Measurements from ENCODE around the gene FKRP. TPM values are rescaled to one million over a fixed set of nuclear protein-coding genes. Genes with fewer than 3 reads are reported as not detected.
A peak's percentile ranks its signal among the peaks of the same experiment; 100 is the strongest.

The FKRP gene
- total and polyA plus RNA-seq, 2 of the 13 experiments (the other 11 are each of a cell fraction or from before 2014, with no cell fraction given): 7.3 to 9.8 TPM

GRCh38 chr19:46788262-46788967, 42.6 kb downstream of the FKRP start, which contains the start of gene SLC1A5 (continued):
- TF ChIP-seq HOXD1 (CRISPR knock-in tag; IDR thresholded peaks at IDR 0.05) (no peak), ZNF446 (CRISPR knock-in tag; IDR thresholded peaks at IDR 0.05) (no peak), ZNF510 (CRISPR knock-in tag; IDR thresholded peaks at IDR 0.05; ENCODE audit: low read depth) (peak; percentile 57; the same call in 1 of the 2 replicates), POLR2AphosphoS5 (IDR thresholded peaks at IDR 0.05; ENCODE audit: low read depth, low read length) (peak; percentile 100), TFDP2 (CRISPR knock-in tag; IDR thresholded peaks at IDR 0.05) (peak; percentile 85), ZNF512 (CRISPR knock-in tag; IDR thresholded peaks at IDR 0.05) (no peak), SOX5 (CRISPR knock-in tag; IDR thresholded peaks at IDR 0.05; ENCODE audit: borderline replicate concordance) (peak; percentile 60; the same call in 1 of the 2 replicates), UBTF (CRISPR knock-in tag; IDR thresholded peaks at IDR 0.05) (peak; percentile 82; the same call in 1 of the 2 replicates), DPF2 (CRISPR knock-in tag; IDR thresholded peaks at IDR 0.05; ENCODE audit: borderline replicate concordance, low read depth) (no peak), ZNF619 (CRISPR knock-in tag; IDR thresholded peaks at IDR 0.05) (no peak), NFKBIZ (CRISPR knock-in tag; IDR thresholded peaks at IDR 0.05) (peak; percentile 86; the same call in 1 of the 2 replicates), ZNF501 (CRISPR knock-in tag; IDR thresholded peaks at IDR 0.05) (no peak; the same call in 1 of the 2 replicates), MBNL3 (CRISPR knock-in tag; conservative IDR thresholded peaks at IDR 0.05) (no peak), NR2F1 (CRISPR knock-in tag; IDR thresholded peaks at IDR 0.05) (no peak), JUN (CRISPR knock-in tag; IDR thresholded peaks at IDR 0.05) (no peak), ATF3 (CRISPR knock-in tag; IDR thresholded peaks at IDR 0.05) (no peak), ZNF850 (CRISPR knock-in tag; conservative IDR thresholded peaks at IDR 0.05) (0 out of 2 replicates have a peak, but pooled peaks have one; percentile 51), SNAPC2 (CRISPR knock-in tag; IDR thresholded peaks at IDR 0.05) (no peak), THRA (CRISPR knock-in tag; IDR thresholded peaks at IDR 0.05; ENCODE audit: borderline replicate concordance) (peak; percentile 64; the same call in 1 of the 2 replicates), PHF8 (CRISPR knock-in tag; IDR thresholded peaks at IDR 0.05) (peak; percentile 72), SMARCC2 (IDR thresholded peaks at IDR 0.05) (no peak), CENPBD1 (CRISPR knock-in tag; IDR thresholded peaks at IDR 0.05; ENCODE audit: borderline replicate concordance, low read depth) (no peak)
